NT2/D1 (cell line): ENCODE results near the gene ADAMTS19.
"Not testable (repeated sequence)": the region's sequence is repeated elsewhere in the genome, so short reads cannot be mapped to it uniquely, and the experiment has no call there.

Experiments used
- DNase-seq: peaks from one replicate; pipeline ENCODE4 v3.0.0-alpha.2; 2011; ENCODE audit warnings: low read depth, low spot score
- H3K27me3 ChIP-seq: 2 replicates; pipeline ENCODE4 v1.6.0; 2011; ENCODE audit warnings: mild to moderate bottlenecking; ENCODE audit not compliant: insufficient read length, insufficient read depth
- H3K36me3 ChIP-seq: 2 replicates; pipeline ENCODE4 v1.6.1; 2011; ENCODE audit warnings: mild to moderate bottlenecking, low read length, mixed read lengths; ENCODE audit not compliant: insufficient read depth, insufficient read length
- H3K4me1 ChIP-seq: 2 replicates; pipeline ENCODE4 v1.5.1; 2011; ENCODE audit not compliant: insufficient read depth, insufficient read length
- H3K4me3 ChIP-seq: 2 replicates; pipeline ENCODE4 v1.5.1; 2011; ENCODE audit warnings: low read depth; ENCODE audit not compliant: insufficient read length
- H3K9ac ChIP-seq: 2 replicates; pipeline ENCODE4 v1.6.0; 2011; ENCODE audit warnings: low read depth; ENCODE audit not compliant: insufficient read length
- H3K9me3 ChIP-seq: 2 replicates; pipeline ENCODE4 v1.5.1; 2011; ENCODE audit warnings: mild to moderate bottlenecking, low read length; ENCODE audit not compliant: insufficient read depth
- SUZ12 ChIP-seq: IDR thresholded peaks from 2 replicates; pipeline ENCODE4 v1.6.1; 2011; ENCODE audit not compliant: insufficient read length, insufficient read depth; ENCODE audit errors: extremely low read depth
- YY1 ChIP-seq: IDR thresholded peaks from 2 replicates; pipeline ENCODE4 v1.6.1; 2011; ENCODE audit not compliant: insufficient read length, insufficient read depth
- ZNF274 ChIP-seq: IDR thresholded peaks from 2 replicates; pipeline ENCODE4 v1.6.1; 2011; ENCODE audit warnings: mild to moderate bottlenecking, low read depth, low read length

The ADAMTS19 gene

GRCh38 chr5:129554134-129554904, 94.2 kb downstream of the ADAMTS19 start:
- H3K9ac ChIP-seq, result no peak overlapping the region
- no peak for DNase-seq
- H3K4me3 ChIP-seq, result no peak overlapping the region
- no peaks in the 10 kb centered on the region for H3K4me1 ChIP-seq
- TF ChIP-seq SUZ12 (no peak), YY1 (no peak), ZNF274 (no peak)
- no peaks in the 10 kb centered on the region for H3K9me3 ChIP-seq
- H3K36me3 ChIP-seq, result no peaks in the 10 kb centered on the region
- no peaks in the 10 kb centered on the region for H3K27me3 ChIP-seq

- TF ChIP-seq ZNF274, result no peak
- no peak for TF ChIP-seq SUZ12
- no peak for TF ChIP-seq YY1
- H3K9me3 ChIP-seq, result no peaks in the 10 kb centered on the region
Measured at GRCh38 chr5:129563585-129563984, 103.5 kb downstream of the ADAMTS19 start.

GRCh38 chr5:129569295-129569694, 109.2 kb downstream of the ADAMTS19 start:
- Histone ChIP-seq H3K27me3 (no peaks in the 10 kb centered on the region), H3K4me3 (no peak overlapping the region), H3K9me3 (no peaks in the 10 kb centered on the region), H3K9ac (no peak overlapping the region), H3K4me1 (no peaks in the 10 kb centered on the region), H3K36me3 (no peaks in the 10 kb centered on the region)
- no peak for DNase-seq
- TF ChIP-seq ZNF274, result no peak

More at GRCh38 chr5:129563585-129563984, 103.5 kb downstream of the ADAMTS19 start:
- Histone ChIP-seq H3K4me1 (no peaks in the 10 kb centered on the region), H3K27me3 (no peaks in the 10 kb centered on the region), H3K36me3 (no peaks in the 10 kb centered on the region), H3K4me3 (no peak overlapping the region), H3K9ac (no peak overlapping the region)
- no peak for DNase-seq

GRCh38 chr5:129572060-129572459, 112.0 kb downstream of the ADAMTS19 start:
- no peaks in the 10 kb centered on the region for H3K27me3 ChIP-seq
- DNase-seq, result no peak
- no peaks in the 10 kb centered on the region for H3K9me3 ChIP-seq
- no peak overlapping the region for H3K9ac ChIP-seq
- H3K4me3 ChIP-seq, result no peak overlapping the region
- TF ChIP-seq ZNF274, result no peak
- TF ChIP-seq YY1, result no peak
- no peak for TF ChIP-seq SUZ12
- H3K4me1 ChIP-seq, result no peaks in the 10 kb centered on the region
- no peaks in the 10 kb centered on the region for H3K36me3 ChIP-seq

- not testable (repeated sequence) for DNase-seq, H3K27me3 ChIP-seq, H3K9ac ChIP-seq, H3K4me1 ChIP-seq, H3K36me3 ChIP-seq, H3K4me3 ChIP-seq, H3K9me3 ChIP-seq
Measured at GRCh38 chr5:129584496-129584895, 124.4 kb downstream of the ADAMTS19 start.

- TF ChIP-seq ZNF274 (no peak), YY1 (no peak)
- H3K4me3 ChIP-seq, result no peak overlapping the region
- no peaks in the 10 kb centered on the region for H3K4me1 ChIP-seq
- no peaks in the 10 kb centered on the region for H3K36me3 ChIP-seq
- no peaks in the 10 kb centered on the region for H3K9me3 ChIP-seq
- H3K27me3 ChIP-seq, result no peaks in the 10 kb centered on the region
- H3K9ac ChIP-seq, result no peak overlapping the region
- DNase-seq, result no peak
Measured at GRCh38 chr5:129591508-129592160, 131.5 kb downstream of the ADAMTS19 start.

- Histone ChIP-seq H3K4me1 (no peaks in the 10 kb centered on the region), H3K36me3 (no peaks in the 10 kb centered on the region), H3K9me3 (no peaks in the 10 kb centered on the region), H3K27me3 (no peaks in the 10 kb centered on the region), H3K4me3 (no peak overlapping the region), H3K9ac (no peak overlapping the region)
- no peak for TF ChIP-seq SUZ12
- TF ChIP-seq YY1, result no peak
- no peak for TF ChIP-seq ZNF274
- DNase-seq, result no peak
Measured at GRCh38 chr5:129593525-129593924, 133.4 kb downstream of the ADAMTS19 start.

- Histone ChIP-seq H3K27me3 (no peaks in the 10 kb centered on the region), H3K9ac (no peak overlapping the region), H3K36me3 (no peaks in the 10 kb centered on the region), H3K9me3 (no peaks in the 10 kb centered on the region), H3K4me1 (no peaks in the 10 kb centered on the region), H3K4me3 (no peak overlapping the region)
- no peak for DNase-seq
- TF ChIP-seq SUZ12 (no peak), YY1 (no peak), ZNF274 (no peak)
Measured at GRCh38 chr5:129601576-129601975, 141.5 kb downstream of the ADAMTS19 start.
